Astrocyte of the cerebellum (primary cell): ENCODE data around the gene LTC4S.
A peak's percentile ranks its signal among the peaks of the same experiment; 100 is the strongest.

Experiments
- DNase-seq: peaks from one replicate; pipeline ENCODE4 v3.0.0-alpha.2; 2011; ENCODE audit warnings: low read depth
- H3K4me3 ChIP-seq: 2 replicates; pipeline ENCODE4 v1.5.1; 2011; ENCODE audit warnings: mild to moderate bottlenecking, low read depth, low read length, moderate library complexity
- CTCF ChIP-seq: IDR thresholded peaks from 2 replicates; pipeline ENCODE4 v1.5.1; 2012; ENCODE audit warnings: low read length, low read depth, moderate library complexity, mild to moderate bottlenecking; ENCODE audit errors: missing control alignments
- in situ Hi-C: cut with HindIII; loops from 2 replicates; pipeline ENCODE4 v1.10.0; 2017; ENCODE audit warnings: low sequenced_read_pairs

The LTC4S gene

GRCh38 chr5:179794575-179794974, 789 bp downstream of the LTC4S start:
- H3K4me3 ChIP-seq, result no peak overlapping the region
- DNase-seq, result no peak
- in situ Hi-C loops, result no loop called here
- TF ChIP-seq CTCF, result no peak

GRCh38 chr5:179795049-179795862, 1.5 kb downstream of the LTC4S start:
- H3K4me3 ChIP-seq, result peak overlapping the region; percentile 39
- no peak for TF ChIP-seq CTCF
- in situ Hi-C loops, result no loop called here
- DNase-seq, result no peak

DNA sequence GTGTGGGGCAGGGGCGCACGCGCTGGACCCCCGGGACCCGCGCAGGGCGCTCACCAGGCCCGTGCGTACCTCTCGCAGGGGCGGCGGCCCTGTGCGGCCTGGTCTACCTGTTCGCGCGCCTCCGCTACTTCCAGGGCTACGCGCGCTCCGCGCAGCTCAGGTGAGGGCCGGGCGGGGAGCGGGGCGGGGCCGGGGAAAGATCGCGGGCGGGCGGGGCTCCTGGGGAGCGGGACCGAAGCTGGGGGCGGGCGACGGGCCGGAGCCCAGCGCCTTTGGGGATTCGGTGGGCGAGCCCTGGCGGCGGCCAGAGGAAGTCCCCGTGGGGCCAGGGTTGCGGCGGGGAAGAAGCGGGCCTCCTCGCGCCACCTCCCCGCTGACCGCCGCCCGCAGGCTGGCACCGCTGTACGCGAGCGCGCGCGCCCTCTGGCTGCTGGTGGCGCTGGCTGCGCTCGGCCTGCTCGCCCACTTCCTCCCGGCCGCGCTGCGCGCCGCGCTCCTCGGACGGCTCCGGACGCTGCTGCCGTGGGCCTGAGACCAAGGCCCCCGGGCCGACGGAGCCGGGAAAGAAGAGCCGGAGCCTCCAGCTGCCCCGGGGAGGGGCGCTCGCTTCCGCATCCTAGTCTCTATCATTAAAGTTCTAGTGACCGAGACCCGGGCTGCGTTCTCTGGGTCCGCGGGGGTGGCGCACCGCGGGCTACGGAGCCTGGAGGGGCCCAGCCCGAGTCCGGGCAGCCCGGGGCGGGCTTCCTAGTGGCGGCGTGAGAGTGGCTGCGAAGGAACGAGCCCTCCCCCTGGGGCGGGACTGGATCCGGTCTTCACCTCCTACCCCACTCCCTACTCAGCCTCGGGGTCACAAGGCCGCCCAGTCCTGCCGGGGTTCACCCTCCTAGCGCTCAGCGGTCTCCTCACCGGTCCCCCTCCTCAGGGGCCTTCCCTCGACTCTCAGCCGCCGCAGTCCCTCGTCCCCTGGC, 2.4 kb downstream of the LTC4S start:
- DNase-seq, result no peak
- in situ Hi-C loops, result no loop called here
- H3K4me3 ChIP-seq, result peak overlapping the region; percentile 39
- TF ChIP-seq CTCF, result peak; percentile 54

DNA sequence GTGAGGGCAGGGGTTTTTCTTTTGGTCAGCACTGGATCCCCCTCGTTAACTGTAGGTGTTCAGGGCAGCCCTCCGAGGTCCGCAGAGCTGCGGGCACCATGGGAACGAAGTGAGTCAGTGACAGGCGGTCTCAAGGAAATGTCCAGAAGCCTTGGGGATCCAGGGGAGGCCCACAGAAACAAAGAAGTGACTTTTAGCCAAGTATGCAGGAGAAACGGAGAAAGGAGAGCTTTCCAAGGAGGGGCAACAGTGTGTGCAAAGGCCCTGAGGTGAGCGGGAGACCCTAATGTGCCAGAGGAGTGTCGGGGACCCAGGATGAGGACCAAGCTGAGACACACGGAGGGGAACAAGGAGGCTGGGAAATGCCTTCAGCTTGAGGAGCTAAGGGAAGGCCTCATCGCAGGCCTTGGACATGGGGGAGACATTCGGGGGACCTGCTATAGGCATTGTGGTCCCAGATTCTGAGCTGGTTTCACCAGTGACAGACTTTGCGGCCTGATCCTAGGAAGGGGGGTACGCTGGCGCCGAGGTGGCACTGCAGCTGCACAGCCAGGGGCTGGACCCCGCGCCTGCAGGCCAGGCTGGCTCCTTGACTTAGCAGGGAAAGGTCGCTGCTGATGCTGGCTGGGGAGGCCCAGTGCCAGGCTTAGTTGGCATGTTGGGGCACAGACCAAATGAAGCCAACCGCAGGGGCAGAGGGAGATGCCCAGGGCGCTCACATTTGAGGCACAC, 3.3 kb downstream of the LTC4S start:
- no peak overlapping the region for H3K4me3 ChIP-seq
- TF ChIP-seq CTCF, result no peak
- DNase-seq, result no peak
- in situ Hi-C loops, result no loop called here

DNA sequence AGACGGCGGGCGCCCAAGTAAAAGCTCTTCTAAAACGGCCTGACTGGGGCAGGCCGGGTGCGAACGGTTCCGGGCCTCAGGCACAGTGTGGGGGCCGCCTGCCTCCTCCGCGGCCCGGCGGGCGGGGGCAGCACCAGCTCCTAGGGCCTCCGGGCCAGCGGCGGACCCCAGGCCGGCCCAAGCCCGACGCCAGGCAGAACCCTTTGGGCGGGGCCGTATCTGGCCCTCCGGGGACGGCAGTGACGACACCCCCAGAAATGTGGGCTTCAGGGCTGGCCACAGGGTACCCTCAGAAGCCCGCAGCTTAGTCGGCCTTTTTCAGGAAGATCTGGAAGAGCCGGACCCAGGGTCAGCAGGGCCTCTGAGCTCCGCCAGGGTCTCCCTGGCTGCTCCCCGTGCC, 4.0 kb downstream of the LTC4S start:
- DNase-seq, result no peak
- no peak for TF ChIP-seq CTCF
- no peak overlapping the region for H3K4me3 ChIP-seq
- in situ Hi-C loops, result no loop called here
